ENCODE results near the gene ASB6. TPM values are rescaled to one million over a fixed set of nuclear protein-coding genes. Genes with fewer than 3 reads are reported as not detected.

The ASB6 gene
- total RNA-seq, 1 donor from 2014 or later: 16.7 TPM

DNA sequence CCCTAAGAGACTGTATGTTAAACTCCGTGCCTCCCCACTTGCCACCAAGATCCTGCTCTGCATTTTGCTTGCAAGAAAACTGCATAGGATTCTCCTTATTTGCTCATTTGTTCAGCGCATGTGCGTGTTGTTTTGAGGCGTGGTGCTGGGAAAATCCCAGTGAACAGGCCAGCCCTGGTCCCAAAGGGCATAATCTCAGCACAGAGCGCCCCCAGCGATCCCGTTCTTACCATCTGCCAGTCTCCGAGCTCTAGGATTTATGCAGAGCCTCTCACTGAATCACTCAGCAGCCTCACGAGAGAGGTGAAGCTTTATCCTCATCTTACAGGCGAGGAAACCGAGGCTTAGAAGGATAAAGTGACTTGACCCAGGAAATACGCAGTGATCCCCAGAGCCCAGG is 35.0 kb upstream of the ASB6 start:
- Histone ChIP-seq H3K4me1 (no peaks in the 10 kb centered on the region), H3K4me3 (no peak overlapping the region), H3K27me3 (peaks cover 22% of the 10 kb centered on the region), H3K36me3 (no peaks in the 10 kb centered on the region), H3K9me3 (no peaks in the 10 kb centered on the region), H3K27ac (no peak overlapping the region)
- no peak for ATAC-seq
- TF ChIP-seq CTCF (IDR thresholded peaks at IDR 0.05): no peak
- no peak for DNase-seq
- intact Hi-C loops (cut with DNase I): no loop called here

DNA sequence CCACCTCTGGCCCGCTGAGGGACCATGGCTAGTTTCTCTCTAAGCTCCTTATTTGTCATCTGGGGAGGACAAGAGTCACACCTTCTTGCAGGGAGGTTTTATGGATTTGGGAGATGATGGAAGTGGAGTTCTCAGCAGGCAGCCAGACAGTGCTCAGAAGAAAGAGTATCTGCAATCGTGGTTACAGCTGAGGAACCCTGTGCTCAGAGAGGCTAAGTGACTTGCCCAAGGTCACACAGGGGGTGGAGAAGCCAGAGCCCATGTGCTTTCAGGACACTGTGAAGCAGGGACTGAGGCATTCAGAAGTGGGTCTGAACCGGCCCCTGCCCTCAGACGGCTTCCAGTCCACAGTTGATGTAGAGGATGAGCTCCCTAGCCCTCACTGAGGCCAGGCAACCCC is 34.3 kb upstream of the ASB6 start:
- intact Hi-C loops (cut with DNase I): no loop called here
- Histone ChIP-seq H3K4me3 (no peak overlapping the region), H3K4me1 (no peaks in the 10 kb centered on the region), H3K36me3 (no peaks in the 10 kb centered on the region), H3K27me3 (peaks cover 22% of the 10 kb centered on the region), H3K9me3 (no peaks in the 10 kb centered on the region), H3K27ac (no peak overlapping the region)
- DNase-seq (no peak), ATAC-seq (no peak)
- no peak for TF ChIP-seq CTCF (IDR thresholded peaks at IDR 0.05)

- ATAC-seq (no peak), DNase-seq (no peak)
- intact Hi-C loops (cut with DNase I): no loop called here
- H3K9me3 ChIP-seq: no peaks in the 10 kb centered on the region
- H3K27me3 ChIP-seq: peaks cover 22% of the 10 kb centered on the region
- H3K27ac ChIP-seq: no peak overlapping the region
- no peaks in the 10 kb centered on the region for H3K4me1 ChIP-seq
- H3K36me3 ChIP-seq: no peaks in the 10 kb centered on the region
- TF ChIP-seq CTCF (IDR thresholded peaks at IDR 0.05): no peak
- no peak overlapping the region for H3K4me3 ChIP-seq
Observed at GRCh38 chr9:129675620-129676019, 33.7 kb upstream of the ASB6 start.

DNA sequence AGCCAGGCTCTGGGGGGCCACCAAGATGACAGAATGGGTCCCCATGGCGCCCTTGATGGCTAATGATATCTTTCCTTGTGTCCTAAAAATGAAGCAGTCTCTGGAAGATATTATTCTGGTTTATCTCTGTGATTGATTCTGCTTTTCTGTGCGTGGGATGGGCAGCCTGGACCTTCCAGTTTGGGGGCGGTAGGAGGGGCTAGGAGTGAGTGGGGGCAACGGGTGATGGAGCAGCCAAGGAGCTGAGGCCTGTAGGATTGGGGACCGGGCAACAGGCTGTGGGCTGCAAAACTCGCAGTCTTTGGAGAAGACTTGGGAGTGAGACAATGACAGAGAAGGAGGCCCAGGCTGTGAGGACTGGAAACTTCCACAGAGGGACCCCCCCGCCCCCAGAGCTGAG is 32.3 kb upstream of the ASB6 start:
- DNase-seq (no peak), ATAC-seq (no peak)
- Histone ChIP-seq H3K4me3 (no peak overlapping the region), H3K27ac (no peak overlapping the region), H3K4me1 (no peaks in the 10 kb centered on the region), H3K36me3 (no peaks in the 10 kb centered on the region), H3K9me3 (no peaks in the 10 kb centered on the region), H3K27me3 (peaks cover 16% of the 10 kb centered on the region)
- intact Hi-C loops (cut with DNase I): no loop called here
- TF ChIP-seq CTCF (IDR thresholded peaks at IDR 0.05): no peak

DNA sequence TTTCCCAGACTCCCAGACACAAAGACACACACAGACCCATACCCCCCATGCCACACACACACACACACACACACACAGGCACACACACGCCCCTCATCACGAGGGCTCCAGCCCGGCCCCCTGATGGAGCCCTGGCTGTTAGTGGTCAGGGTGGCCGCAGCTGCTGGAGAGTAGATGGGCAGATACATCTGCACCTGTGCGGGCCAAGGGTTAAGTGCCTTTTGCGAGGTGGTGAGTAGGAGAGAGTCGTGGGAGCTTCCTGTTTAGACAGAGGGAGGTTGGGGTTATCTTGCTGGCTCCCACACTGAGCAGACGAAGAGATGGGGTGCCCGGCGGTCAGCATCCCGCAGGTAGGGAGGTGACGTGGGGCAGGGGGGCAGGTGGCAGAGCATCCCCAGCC is 31.7 kb upstream of the ASB6 start:
- no peak for TF ChIP-seq CTCF (IDR thresholded peaks at IDR 0.05)
- H3K9me3 ChIP-seq: no peaks in the 10 kb centered on the region
- H3K27me3 ChIP-seq: peaks cover 11% of the 10 kb centered on the region
- no peaks in the 10 kb centered on the region for H3K36me3 ChIP-seq
- no peak overlapping the region for H3K4me3 ChIP-seq
- intact Hi-C loops (cut with DNase I): no loop called here
- ATAC-seq (no peak), DNase-seq (peak; percentile 55)
- no peak overlapping the region for H3K27ac ChIP-seq
- H3K4me1 ChIP-seq: no peaks in the 10 kb centered on the region

GRCh38 chr9:129672702-129673101 is 30.8 kb upstream of the ASB6 start:
- Histone ChIP-seq H3K4me1 (no peaks in the 10 kb centered on the region), H3K4me3 (no peak overlapping the region), H3K9me3 (no peaks in the 10 kb centered on the region), H3K27ac (no peak overlapping the region), H3K27me3 (peaks cover 19% of the 10 kb centered on the region), H3K36me3 (no peaks in the 10 kb centered on the region)
- ATAC-seq (no peak), DNase-seq (no peak)
- intact Hi-C loops (cut with DNase I): no loop called here
- no peak for TF ChIP-seq CTCF (IDR thresholded peaks at IDR 0.05)
